ENCODE measurements around the gene HNRNPM.
"Not testable (repeated sequence)": the region's sequence is repeated elsewhere in the genome, so short reads cannot be mapped to it uniquely, and the experiment has no call there.

Gene HNRNPM

DNA sequence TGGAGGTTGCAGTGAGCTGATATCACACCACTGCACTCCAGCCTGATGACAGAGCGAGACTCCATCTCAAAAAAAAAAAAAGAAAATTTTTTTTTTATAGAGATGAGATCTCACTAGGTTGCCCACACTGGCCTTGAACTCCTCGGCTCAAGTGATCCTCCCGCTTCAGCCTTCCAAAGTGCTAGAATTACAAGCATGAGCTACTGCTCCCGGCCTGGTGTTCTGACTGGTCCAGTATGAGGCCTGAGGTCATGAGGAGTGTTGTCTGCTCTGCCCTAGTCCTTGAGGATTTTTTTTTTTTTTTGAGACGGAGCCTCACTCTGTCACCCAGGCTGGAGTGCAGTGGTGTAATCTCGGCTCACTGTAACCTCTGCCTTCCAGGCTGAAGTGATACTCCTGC lies 19.4 kb upstream of the HNRNPM start:
- not testable (repeated sequence) for DNase-seq

DNA sequence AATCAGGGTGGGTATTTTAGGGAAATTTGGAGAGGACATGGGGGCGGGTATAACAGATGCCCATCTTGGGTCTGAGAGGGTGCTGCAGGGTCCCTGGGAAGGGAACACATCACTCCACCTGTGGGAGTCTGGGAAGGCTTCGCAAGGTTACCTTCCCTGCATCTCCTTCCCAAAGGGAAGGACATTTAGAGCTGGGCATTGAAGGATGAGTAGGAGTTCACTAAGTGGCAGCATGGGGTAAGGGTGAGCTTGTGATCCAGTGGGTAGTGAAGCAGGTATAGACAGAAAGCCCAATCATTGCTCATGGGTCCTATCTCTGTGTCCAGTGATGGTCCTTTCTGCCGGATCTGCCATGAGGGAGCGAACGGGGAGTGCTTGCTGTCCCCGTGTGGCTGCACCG lies 18.5 kb upstream of the HNRNPM start:
- no peak for DNase-seq

DNA sequence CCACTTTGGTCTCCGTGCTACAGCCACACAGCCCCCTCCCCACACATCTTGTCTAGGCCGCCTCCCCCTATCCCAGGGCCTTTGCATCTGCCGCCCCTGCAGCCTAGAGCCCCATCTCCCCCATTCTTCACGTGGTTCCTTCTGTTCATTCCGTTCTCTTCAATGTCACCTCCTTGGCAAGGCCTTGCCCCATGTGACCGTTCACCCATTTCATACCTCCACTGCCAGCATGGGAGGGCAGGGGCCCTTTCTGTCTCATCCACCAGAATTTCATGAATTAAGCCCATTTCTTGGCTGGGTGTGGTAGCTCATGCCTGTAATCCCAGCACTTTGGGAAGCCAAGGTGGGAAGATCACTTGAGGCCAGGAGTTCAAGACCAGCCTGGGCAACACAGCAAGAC lies 15.7 kb upstream of the HNRNPM start:
- DNase-seq: no peak

DNA sequence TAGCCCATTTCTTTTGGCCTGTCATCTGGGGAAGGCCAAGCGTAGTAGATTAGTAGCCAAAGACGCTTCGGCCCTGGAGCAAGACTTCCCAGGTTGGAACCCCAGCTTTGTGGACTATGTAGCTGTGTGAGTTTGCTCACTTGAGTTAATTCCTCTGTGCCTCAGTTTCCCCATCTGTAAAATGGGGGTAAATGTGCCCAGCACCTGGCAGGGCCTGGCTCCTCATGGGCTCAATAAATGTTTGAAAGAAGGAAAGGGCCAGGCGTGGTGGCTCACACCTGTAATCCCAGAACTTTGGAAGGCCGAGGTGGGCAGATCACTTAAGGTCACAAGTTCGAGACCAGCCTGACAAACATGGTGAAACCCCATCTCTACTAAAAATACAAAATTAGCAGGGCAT lies 14.9 kb upstream of the HNRNPM start:
- DNase-seq: no peak

DNA sequence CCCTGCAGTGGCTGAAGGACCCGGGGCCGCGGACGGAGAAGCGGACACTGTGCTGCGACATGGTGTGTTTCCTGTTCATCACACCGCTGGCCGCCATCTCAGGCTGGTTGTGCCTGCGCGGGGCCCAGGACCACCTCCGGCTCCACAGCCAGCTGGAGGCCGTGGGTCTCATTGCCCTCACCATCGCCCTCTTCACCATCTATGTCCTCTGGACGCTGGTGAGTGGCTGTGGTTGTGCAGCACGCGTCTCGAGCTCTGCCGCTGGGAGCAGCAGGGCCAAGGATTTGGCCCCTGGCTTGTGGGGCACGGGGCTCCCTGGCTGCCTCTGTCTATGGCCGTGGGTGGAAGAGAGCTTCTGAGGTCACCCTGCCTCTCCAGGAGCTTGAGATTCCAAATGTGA lies 14.1 kb upstream of the HNRNPM start:
- DNase-seq: no peak

DNA sequence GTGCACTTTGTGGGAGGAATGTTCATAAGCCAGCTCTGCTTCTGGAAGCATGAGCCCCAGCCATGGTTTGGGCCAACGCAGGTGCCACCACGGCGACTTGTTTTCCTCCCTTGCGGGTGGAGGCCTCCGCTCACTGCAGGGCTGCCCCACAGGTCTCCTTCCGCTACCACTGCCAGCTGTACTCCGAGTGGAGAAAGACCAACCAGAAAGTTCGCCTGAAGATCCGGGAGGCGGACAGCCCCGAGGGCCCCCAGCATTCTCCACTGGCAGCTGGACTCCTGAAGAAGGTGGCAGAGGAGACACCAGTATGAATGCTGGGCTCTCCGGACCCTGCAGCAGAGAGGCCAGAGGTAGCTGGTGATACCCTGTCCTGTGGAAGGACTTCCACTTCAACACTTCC lies 6.5 kb upstream of the HNRNPM start:
- no peak for DNase-seq

DNA sequence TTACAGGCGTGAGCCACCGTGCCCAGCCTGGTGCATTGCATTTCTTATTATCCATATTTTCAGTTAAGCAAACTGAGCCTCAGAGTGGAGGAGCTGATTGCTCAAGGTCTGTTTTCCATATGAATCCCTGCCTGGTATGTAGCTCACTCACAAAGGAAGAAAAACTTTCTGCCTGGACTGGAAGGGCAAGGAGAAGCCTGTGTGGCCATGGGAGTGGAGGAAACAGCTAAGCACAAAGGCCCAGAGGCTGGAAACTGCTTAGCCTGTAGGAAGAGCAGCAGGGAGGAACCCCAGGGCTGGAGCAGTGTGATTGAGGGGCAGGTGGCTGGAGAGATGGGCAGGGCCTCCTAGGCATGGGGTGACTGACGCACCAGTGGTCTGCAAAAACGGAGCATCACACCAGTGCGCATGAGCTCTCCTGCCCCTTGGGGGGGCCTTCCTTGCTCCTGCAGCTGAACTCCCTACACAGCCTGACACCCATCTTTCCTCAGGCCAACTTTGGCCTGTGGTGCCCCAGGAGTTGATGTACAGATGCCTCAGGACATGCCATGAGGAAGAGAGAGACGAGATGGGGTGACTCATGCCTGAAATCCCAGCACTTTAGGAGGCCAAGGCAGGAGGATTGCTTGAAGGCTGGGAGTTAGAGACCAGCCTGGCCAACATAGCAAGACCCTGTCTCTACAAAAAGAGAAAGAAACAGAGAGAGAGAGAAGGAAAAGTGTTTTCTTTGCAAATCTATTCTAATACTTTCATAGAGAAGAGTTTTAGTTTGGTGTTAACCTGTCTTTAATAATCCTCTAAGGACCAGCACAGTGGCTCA lies 2.8 kb upstream of the HNRNPM start:
- no peak for DNase-seq

DNA sequence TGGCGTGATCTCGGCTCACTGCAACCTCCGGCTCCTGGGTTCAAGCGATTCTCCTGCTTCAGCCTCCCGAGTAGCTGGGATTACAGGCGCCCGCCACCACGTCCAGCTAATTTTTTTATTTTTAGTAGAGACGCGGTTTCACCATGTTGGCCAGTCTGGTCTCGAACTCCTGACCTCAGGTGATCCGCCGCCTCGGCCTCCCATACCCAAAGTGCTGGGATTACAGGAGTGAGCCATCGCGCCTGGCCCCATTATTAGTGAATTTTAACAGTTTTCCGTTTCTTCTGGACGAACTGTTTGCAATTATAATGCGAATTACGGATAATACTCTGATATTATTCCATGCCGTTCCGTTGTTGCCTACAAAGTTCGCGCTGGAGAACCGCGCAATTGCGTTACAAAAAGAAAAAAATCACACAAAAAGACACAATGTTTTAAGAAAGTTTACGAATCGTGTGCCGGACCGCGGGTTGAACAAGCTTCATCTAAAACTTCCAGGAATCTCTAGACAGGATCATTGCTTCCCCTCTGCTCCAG lies 567 bp upstream of the HNRNPM start:
- DNase-seq: not testable (repeated sequence)

DNA sequence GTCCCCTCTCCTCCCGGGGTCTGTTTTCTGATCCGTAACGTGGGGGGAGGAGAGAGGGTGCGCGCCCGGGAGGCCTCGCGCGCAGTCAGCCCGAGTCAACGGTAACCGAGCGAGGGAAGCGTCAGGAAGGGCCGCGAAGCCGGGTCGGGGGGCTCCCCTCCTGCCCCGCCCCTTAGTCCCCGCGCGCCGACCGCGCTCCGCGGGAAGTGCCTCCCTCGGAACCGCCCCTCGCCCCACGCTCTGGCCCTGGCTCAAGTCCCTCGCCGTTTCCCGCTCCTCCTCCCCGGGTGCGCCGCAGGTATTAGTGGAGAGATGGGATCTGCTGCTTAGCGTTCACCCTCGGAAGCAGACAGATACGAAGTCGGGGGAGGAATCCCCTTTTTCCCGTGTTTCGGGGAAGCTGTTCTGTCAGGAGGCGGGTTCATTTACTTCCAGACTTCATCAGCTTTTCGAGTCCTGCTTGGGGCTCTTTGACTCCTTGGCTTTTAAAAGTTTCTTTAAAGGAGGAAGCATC lies 770 bp downstream of the HNRNPM start:
- no peak for DNase-seq

DNA sequence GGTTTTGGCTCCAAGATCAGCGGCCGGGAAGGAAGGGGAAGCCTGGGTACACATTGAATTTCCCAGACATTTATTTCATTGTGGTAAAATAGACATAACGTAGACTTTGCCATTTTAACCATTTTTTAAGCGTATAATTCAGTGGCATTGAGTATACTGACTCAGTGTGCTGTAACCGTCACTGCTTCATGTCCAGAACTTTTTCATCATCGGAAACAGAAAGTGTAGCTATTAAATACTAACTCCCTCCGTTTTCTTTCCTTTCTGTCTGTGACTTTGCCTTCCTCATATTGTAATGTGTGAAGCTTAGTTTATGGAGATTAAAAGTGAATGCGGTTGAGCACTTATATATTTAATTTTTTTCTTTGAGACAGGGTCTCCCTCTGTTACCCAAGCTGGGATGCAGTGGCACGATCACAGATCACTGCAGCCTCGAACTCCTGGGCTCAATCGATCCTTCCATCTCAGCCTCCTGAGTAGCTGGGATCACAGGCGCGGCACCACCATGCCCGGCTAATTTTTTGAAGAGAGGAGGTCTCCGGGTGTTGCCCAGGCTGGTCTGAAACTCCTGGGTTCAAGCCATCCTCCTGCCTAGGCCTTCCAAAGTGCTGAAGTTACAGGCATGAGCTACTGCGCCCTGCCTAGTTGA lies 1.4 kb downstream of the HNRNPM start:
- DNase-seq: no peak

DNA sequence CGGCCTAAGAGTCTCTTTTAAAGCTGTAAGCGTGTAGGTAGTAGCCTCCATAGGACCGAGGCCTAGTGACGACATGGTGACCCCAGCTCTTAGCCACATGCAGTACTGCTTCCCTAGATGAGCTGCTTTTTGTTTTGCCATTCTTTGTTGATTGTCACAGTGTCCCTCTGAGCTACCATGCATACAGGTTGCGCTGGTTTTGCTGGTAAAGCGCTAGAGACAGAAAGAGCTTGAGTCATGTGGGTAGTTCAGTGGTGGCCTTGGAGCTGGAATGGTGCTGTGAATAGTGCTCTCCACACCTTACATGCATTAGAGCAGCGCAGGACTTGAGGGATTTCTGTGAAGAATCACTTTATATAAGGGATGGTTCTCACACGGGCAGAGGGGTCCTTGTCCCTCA lies 5.1 kb downstream of the HNRNPM start:
- DNase-seq: no peak

DNA sequence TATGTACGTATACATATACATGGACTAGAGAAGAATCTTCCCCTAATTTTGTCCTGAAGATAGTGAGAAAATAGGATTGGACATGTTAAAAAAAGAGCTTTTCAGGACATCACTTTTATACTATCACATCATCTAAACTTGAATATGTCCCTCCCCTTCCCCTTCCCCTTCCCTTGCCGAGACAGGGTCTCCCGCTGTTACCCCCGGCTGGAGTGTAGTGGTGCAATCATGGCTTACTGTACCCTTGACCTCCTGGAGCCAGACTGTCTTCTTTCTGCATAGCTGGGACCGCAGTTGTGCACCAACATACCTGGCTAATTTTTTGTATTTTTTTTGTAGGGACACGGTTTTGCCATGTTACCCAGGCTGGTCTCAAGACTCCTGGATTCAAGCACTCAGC lies 6.6 kb downstream of the HNRNPM start:
- no peak for DNase-seq

DNA sequence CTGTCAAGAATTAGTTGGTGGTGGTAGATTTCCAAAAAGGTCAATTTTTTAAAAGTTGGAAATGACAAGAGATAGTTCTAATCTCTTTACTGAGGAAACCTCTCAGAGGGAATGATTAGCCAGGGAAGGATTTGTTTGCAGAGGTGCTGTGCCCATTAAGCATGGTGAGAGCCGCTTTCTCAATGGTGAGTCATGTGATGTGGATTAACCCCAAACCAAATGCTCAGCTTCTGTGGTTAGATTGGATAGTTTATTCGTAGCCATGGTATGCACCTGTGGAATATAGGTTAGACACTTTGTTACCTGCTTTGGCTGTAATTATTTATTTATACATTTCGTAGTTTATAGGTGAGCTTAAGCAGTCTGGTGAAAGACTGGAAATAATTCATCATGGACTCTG lies 7.1 kb downstream of the HNRNPM start:
- DNase-seq: no peak

DNA sequence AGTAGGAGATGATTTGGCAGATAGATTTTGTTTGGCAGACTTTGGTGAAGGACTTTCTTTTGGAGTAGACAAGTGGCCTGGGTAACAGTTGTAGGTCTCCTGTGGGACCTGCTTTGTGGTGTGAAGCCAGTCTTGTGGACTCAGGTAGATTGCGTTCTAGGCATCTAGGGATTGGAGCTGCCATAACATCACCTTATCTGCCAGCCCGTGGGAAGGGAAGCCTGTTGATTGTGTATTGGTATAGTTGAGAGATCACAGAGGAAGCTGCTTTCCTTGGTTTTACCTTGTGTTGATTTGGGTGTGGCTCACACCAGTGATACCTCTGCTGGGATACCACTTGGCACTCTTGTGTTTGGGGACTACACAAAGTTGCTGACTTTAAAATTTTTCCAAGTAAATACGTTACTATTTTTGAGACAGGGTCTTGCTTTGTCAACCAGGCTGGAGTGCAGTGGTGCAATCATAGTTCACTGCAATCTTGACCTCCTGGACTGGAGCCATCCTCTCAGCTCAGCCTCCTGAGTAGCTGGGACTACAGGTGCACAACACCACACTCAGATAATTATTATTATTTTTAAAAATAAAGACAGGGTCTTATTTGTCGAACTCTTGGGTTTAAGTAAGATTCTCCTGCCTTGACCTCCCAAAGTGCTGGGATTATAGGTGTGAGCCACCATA lies 7.8 kb downstream of the HNRNPM start:
- no peak for DNase-seq

DNA sequence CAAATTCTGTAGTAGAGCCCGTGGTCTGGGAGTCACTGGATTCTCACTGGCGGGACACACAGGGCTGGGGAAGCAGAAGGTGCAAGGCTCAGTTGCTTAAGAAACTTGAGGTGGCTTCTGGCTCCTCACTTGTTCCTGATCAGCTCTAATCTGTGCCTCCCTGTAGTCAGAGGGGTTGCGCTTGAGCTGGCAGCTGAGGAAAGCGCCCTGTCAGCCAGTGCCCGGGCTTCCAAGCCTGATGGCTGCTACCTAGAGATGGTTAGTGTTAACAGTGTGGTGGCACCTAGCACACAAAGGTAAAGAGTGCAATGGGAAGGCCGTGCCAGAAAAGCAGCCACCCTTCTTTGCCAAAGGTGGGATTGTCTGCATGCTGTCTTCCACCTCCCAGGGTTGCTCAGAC lies 8.8 kb downstream of the HNRNPM start:
- no peak for DNase-seq

DNA sequence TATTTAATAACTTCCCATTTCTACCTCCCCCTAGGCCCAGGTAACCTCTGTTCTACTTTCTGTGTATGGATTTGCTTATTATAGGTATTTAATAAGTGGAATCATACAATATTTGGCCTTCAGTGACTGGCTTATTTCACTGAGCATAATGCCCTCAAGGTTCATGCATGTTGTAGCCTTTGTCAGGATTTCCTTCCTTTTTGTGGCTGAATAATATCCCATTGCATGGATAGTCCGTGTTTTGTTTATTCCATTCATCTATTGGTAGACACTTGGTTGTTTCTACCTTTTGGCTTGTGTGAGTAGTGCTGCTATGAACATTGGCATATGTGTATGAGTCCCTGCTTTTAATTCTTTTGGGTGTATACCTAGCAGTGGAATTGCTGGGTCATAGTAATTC lies 9.4 kb downstream of the HNRNPM start:
- no peak for DNase-seq

DNA sequence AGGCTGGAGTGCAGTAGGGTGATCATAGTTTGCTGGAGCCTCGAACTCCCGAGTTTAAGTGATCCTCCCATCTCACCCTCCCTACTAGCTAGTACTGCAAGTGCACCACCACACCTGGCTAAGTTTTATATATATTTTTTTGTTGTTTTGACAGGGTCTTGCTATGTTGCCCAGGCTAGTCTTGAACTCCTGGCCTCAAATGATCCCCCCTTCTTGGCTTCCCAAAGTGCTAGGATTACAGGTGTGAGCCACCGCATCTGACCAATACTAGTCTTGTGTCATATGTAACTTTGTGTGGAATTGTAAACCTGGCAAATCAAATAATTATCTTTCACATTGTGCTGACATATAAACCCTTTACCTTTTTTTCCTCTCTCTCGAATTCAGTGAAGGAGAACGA lies 10.2 kb downstream of the HNRNPM start:
- no peak for DNase-seq

DNA sequence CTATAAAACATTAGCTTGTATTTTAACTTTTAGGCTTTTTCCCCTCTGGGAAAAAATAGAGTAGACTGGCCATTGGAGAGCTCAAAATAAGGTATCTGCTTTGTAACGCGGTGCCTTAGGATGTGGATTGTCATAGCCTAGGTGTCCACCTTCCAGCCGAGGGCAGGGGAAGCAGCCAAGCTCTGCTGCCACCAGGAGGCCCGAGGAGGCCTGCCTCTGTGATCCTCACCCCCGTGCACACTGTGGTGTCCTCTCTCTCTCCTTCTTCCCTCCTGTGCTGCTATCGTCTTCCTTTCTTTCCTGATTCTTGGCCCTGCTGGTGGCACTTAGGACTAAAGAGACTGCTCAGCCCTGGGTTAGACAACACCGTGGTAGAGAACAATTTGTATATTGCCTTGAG lies 11.3 kb downstream of the HNRNPM start:
- DNase-seq: no peak

DNA sequence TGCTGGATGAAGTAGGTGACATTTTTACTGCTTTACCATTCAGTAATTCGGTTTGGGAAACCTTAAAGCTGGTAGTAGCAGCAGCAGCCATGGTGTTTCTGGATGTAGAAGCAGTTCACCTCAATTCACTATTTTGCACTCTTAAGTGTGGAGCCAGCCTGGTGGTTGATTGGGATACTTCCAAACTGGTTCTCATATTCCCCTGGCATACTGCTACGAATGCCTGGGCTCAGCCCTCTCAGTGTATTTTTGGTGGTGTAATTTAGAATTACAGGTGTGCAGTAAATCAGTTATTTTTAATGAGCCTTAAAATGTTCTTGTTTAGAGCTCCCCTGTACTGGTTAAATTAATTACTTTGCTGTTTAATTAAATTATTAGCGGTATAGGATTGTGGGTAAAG lies 12.4 kb downstream of the HNRNPM start:
- no peak for DNase-seq

DNA sequence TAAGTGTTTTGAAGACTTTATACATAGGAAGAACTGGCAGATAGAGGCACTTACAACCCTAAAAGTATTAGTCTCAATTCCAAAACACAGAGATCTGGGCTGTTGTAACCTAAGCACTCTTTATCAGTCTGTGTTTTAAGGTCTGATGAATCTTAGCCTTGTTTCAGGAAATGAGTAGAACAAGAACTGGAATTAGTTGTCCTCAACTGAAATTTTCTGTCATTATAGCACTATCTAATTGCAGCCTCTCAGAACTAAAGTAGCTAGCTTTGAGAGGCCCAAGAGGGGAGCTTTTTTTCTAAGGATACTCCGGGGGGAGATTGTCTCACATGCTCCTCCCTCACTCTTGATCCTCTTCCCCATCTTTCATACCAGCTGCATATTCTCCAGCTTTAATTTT lies 13.1 kb downstream of the HNRNPM start:
- no peak for DNase-seq

DNA sequence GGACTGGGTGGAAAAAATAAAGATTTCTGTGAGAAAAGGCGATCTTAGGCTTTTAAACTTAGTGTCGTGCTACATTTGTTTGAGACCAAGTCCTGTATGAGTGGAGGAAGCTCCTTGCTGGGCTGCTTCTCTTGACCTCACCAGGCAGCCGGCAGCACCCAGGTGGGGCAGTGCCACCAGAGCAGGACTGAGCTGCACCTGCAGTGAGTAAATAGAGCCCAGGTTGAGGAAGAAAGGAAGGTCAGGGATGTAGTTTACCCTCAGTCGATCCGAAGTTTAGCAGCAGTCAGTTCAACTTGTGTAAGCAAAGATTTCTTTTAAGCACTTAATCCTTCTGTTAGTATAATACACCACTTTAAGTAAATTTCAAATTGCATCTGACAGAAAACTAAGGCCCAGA lies 13.6 kb downstream of the HNRNPM start:
- no peak for DNase-seq

DNA sequence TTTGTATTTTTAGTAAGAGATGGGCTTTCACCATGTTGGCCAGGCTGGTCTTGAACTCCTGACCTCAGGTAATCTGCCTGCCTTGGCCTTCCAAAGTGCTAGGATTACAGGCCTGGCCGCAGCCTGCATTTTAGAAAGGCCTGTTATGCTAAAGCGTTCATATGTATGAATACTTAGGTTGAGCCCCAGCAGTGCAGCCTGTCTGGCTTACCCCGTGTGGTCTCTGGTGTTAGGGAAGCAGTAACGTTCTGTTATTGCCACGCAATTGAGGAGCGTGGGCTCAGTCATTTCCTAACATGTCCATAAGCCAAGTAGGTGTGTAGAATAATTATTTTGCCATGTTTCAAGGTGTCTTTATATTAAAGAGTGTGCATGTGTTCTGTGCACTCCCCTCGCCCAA lies 14.3 kb downstream of the HNRNPM start:
- DNase-seq: no peak

DNA sequence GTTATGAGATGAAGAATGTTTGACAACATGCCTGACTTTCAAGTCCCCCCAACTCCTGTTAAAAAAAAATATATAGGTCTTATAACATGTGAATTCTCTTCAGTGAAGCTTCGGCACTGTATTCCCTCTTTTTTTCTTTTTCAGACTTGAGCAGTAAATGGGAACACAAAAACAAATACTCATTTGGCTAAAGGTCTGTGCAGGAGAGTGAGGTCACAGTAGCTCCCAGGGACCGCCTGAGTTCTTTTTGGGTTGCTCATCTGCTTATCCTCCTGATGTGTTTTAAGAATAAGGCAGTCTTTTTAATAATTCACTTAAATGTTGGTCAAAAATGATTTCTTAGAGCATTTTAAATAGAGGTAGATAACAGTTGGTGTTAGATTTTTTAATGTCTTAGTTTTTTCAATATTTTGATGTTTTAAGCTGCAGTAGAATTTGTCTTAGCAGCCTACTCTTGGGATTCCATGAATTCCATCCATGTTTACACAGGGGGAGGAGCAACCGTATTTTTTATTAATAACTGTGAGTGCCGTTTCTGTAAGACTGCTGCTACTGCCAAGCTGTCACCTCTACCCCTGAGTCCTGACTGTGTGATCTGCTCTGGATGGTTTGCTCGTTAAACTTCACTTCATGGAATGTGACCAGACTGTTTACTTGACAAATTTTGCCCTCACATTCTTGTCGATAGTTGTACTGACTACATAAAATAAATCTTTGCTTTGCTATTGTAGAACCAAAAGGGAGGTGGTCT lies 14.9 kb downstream of the HNRNPM start:
- no peak for DNase-seq
